Ectodermal cell (in vitro differentiated cells): ENCODE results near the gene TCEAL3. TPM values are rescaled to one million over a fixed set of nuclear protein-coding genes. Genes with fewer than 3 reads are reported as not detected.

Source experiments
- H3K27ac ChIP-seq: 2 replicates; pipeline ENCODE4 v1.7.0; 2013; ENCODE audit warnings: mild to moderate bottlenecking, low read depth, low read length; ENCODE audit not compliant: insufficient read depth, poor library complexity, severe bottlenecking
- H3K27me3 ChIP-seq: 2 replicates; pipeline ENCODE4 v1.7.0; 2013; ENCODE audit warnings: mild to moderate bottlenecking, low read length; ENCODE audit not compliant: insufficient read depth, control insufficient read depth, poor library complexity, severe bottlenecking
- H3K36me3 ChIP-seq: one replicate; pipeline ENCODE4 v1.7.0; 2013; ENCODE audit warnings: low read length; ENCODE audit not compliant: control insufficient read depth, insufficient read depth
- H3K4me1 ChIP-seq: one replicate; pipeline ENCODE4 v1.7.0; 2013; ENCODE audit warnings: low read length; ENCODE audit not compliant: control insufficient read depth, insufficient read depth
- H3K4me3 ChIP-seq: 2 replicates; pipeline ENCODE4 v1.7.0; 2013; ENCODE audit warnings: low read depth, low read length, control low read depth; ENCODE audit not compliant: insufficient read depth
- H3K9me3 ChIP-seq: 2 replicates; pipeline ENCODE4 v1.7.0; 2013; ENCODE audit warnings: mild to moderate bottlenecking, low read length, moderate library complexity; ENCODE audit not compliant: control insufficient read depth
- WGBS, 2 experiments: methylation state at CpG; one replicate each; pipeline ENCODE4 v1.1.7; 2013; ENCODE audit warnings: missing lambda C conversion rate in 2 of 2; 5-methylcytosine and 5-hydroxymethylcytosine counted together
- polyA plus RNA-seq, 4 experiments: library from polyadenylated mRNA; stranded (reverse); fragments of 50-300 nt; gene quantifications; one replicate each; pipeline ENCODE4 v1.2.3, GENCODE V29; 2013

The TCEAL3 gene
- polyA plus RNA-seq (2013, experiment 1 of 4): 17.2 TPM
- 16.4 TPM for polyA plus RNA-seq (2013, experiment 2 of 4)
- polyA plus RNA-seq (2013, experiment 3 of 4): 10.9 TPM
- polyA plus RNA-seq (2013, experiment 4 of 4): 12.8 TPM

GRCh38 chrX:103607364-103608305 lies at the start of gene TCEAL3:
Gene TCEAL3, plus strand, starts transcription at chrX:103607963. Its CDS starts 1,102 bp downstream, at chrX:103609065.
- Histone ChIP-seq H3K36me3 (no peaks in the 10 kb centered on the region), H3K9me3 (no peaks in the 10 kb centered on the region), H3K4me1 (no peaks in the 10 kb centered on the region), H3K27ac (no peak within 1 kb of the TSS), H3K27me3 (peaks cover 6% of the 10 kb centered on the region), H3K4me3 (peak within 1 kb of the TSS; percentile 58)
- WGBS, 2 experiments: 1% methylated on average over 53 to 58 of the region's 59 CpGs

DNA sequence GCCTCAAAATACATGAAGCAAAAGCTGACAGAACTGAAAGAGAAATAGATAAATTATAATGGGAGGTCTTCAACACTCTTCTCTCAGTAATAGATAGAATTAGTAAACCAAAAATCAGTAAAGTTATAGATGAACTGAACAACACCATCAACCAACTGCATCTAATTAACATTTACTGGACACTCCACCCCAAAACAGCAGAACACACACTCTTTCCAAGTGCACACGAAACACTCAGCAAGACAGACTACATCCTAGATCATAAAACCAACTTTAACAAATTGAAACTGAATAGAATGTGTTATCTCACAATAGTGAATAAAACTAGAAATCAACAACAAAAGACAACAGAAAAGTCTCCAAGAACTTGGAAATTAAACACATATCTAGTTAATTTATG lies 47.5 kb upstream of the TCEAL3 start:
- 17% methylated on average over 1 of the region's 1 CpG; no CpG with 5 or more reads in 1 of the 2 experiments for WGBS, 2 experiments
- Histone ChIP-seq H3K4me3 (no peak overlapping the region), H3K9me3 (no peaks in the 10 kb centered on the region), H3K27me3 (no peaks in the 10 kb centered on the region), H3K27ac (no peak overlapping the region), H3K36me3 (no peaks in the 10 kb centered on the region), H3K4me1 (no peaks in the 10 kb centered on the region)

DNA sequence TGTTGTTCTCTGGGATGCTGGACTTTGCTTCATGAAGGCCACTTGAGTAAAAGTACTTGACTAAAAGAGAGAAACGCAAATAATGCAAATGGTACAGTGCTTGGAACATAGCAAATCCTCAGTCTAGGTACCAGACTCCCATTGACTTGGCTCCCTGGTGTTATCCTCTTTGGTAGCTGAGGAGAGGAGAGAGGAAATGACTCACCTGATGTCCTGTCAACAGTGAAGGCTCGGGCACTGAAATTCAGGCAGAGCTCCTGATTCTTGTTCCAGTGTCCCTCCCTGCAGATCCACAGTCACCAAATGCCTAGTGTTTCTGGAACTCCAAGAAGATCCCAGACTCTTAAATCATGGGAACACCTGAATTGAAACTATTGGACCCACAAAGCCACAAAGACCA lies 45.0 kb upstream of the TCEAL3 start:
- no peak overlapping the region for H3K4me3 ChIP-seq
- no peaks in the 10 kb centered on the region for H3K36me3 ChIP-seq
- H3K9me3 ChIP-seq: no peaks in the 10 kb centered on the region
- no peaks in the 10 kb centered on the region for H3K27me3 ChIP-seq
- no peaks in the 10 kb centered on the region for H3K4me1 ChIP-seq
- 73 to 74% methylated on average over 2 of the region's 2 CpGs for WGBS, 2 experiments
- no peak overlapping the region for H3K27ac ChIP-seq

- no peaks in the 10 kb centered on the region for H3K4me1 ChIP-seq
- H3K27ac ChIP-seq: no peak overlapping the region
- no peak overlapping the region for H3K4me3 ChIP-seq
- H3K27me3 ChIP-seq: no peaks in the 10 kb centered on the region
- 84 to 86% methylated on average over 2 to 4 of the region's 4 CpGs for WGBS, 2 experiments
- no peaks in the 10 kb centered on the region for H3K36me3 ChIP-seq
- no peaks in the 10 kb centered on the region for H3K9me3 ChIP-seq
These were observed 42.6 kb upstream of the TCEAL3 start for GRCh38 chrX:103565197-103565596.

GRCh38 chrX:103565752-103566151 lies 42.0 kb upstream of the TCEAL3 start:
- H3K27ac ChIP-seq: no peak overlapping the region
- H3K27me3 ChIP-seq: no peaks in the 10 kb centered on the region
- no peaks in the 10 kb centered on the region for H3K9me3 ChIP-seq
- WGBS, 2 experiments: 76% methylated on average over 1 of the region's 1 CpG; no CpG with 5 or more reads in 1 of the 2 experiments
- H3K4me1 ChIP-seq: no peaks in the 10 kb centered on the region
- no peak overlapping the region for H3K4me3 ChIP-seq
- H3K36me3 ChIP-seq: no peaks in the 10 kb centered on the region

- 81 to 92% methylated on average over 6 of the region's 6 CpGs for WGBS, 2 experiments
- Histone ChIP-seq H3K4me3 (no peak overlapping the region), H3K36me3 (no peaks in the 10 kb centered on the region), H3K4me1 (no peaks in the 10 kb centered on the region), H3K9me3 (no peaks in the 10 kb centered on the region), H3K27me3 (no peaks in the 10 kb centered on the region), H3K27ac (no peak overlapping the region)
These were observed 36.6 kb upstream of the TCEAL3 start for GRCh38 chrX:103571121-103571520.

GRCh38 chrX:103571726-103572125 lies 36.0 kb upstream of the TCEAL3 start:
- WGBS, 2 experiments: 100% methylated on average over 2 of the region's 4 CpGs; no CpG with 5 or more reads in 1 of the 2 experiments
- Histone ChIP-seq H3K27me3 (no peaks in the 10 kb centered on the region), H3K4me1 (no peaks in the 10 kb centered on the region), H3K9me3 (no peaks in the 10 kb centered on the region), H3K27ac (no peak overlapping the region), H3K36me3 (no peaks in the 10 kb centered on the region), H3K4me3 (no peak overlapping the region)

DNA sequence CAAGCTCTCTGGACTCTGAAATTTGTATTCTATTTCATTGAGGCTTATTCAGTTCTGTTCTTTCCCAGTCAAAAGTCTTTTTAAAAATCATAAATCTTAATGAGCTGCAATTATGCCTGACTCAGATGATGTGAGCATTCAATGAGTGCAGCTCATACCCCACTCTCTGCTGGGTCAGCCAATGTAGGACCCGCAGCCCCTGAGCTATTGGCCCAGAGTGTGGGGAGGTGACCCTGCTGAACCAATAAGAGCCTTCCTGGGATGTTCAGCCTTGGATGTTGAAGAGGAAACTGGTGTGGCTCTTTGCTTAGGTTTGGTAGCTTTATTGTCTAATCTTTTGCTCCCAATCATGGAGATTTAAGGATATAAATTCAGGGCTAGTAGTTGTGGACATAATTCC lies 34.6 kb upstream of the TCEAL3 start:
- Histone ChIP-seq H3K4me3 (no peak overlapping the region), H3K9me3 (no peaks in the 10 kb centered on the region), H3K36me3 (no peaks in the 10 kb centered on the region), H3K4me1 (no peaks in the 10 kb centered on the region), H3K27me3 (no peaks in the 10 kb centered on the region), H3K27ac (no peak overlapping the region)
- 73 to 100% methylated on average over 1 of the region's 1 CpG for WGBS, 2 experiments

DNA sequence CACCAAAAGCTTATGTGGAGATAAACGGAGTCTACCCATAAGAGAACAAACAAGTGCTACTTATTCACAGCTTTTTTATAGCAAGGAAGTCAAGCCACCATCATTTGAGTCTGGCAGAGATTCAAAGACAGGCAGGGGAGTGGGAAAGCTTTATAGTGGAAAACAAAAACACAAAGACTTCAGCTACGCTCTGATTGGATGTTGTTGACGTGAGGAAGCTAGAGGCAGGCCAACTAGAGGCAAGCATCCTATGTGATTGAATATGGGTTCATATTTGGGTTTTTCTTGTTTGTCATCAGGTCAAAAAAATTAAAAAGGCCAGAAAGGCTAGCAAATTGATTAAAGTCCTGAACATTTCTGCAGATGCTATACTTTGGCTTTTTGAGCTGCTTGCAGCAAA lies 23.2 kb upstream of the TCEAL3 start:
- Histone ChIP-seq H3K27ac (no peak overlapping the region), H3K27me3 (no peaks in the 10 kb centered on the region), H3K4me1 (no peaks in the 10 kb centered on the region), H3K36me3 (no peaks in the 10 kb centered on the region), H3K9me3 (no peaks in the 10 kb centered on the region), H3K4me3 (no peak overlapping the region)
- WGBS, 2 experiments: 47 to 53% methylated on average over 3 of the region's 3 CpGs

DNA sequence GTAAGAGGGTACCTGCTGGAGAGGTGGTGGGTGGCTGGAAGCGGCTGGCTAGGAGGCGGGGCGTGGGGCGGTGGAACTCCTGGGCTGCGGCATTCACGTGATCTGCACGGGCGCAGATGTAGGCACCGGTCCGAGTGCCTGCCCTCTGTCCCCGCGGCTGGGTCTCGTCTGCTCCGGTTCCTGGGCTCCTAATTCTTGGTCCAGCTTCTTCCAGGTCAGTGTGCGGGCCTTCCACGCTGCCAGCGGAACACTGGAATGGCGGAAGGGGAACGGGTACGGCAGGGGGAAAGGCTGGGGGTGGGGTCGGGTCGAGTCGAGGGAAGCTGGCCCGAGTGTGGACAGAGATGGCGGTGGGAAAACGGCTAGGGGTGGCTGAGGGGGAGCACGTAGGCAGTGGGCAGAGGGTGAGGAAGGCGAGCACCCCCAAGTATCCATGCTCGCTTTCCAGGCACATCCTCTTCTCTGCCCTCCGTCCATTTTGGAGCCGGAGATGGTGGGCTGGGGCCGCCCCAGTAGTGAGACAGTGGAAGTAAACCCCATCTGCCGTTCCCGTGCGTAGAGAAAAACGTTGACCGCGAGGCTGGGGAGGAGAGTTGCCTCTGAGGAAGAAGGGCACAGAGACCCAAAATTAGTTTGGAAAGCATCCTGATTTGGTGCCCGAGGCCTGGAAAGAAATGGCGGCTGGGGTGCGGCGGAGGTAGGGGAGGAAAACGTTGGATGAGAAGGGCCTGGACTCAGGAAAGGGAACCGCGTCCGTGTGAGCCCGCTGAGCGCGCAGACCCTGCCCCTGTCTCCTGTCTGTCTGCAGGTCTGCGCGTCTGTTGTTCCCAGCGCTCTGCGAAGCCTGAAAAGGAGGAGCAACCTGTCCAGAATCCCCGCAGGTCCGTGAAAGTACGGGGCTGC lies 22.1 kb upstream of the TCEAL3 start, which contains the start of gene TCEAL4:
TCEAL4 (plus strand) TSS at position 105 of the 903 bp plus-strand sequence. CDS start 1,161 bp downstream, outside the sequence.
- Histone ChIP-seq H3K4me3 (peak within 1 kb of the TSS; percentile 63), H3K27me3 (no peaks in the 10 kb centered on the region), H3K9me3 (no peaks in the 10 kb centered on the region), H3K4me1 (no peaks in the 10 kb centered on the region), H3K27ac (no peak within 1 kb of the TSS), H3K36me3 (no peaks in the 10 kb centered on the region)
- 1% methylated on average over 55 to 56 of the region's 56 CpGs for WGBS, 2 experiments
